NCI-H510A treated with DMSO at 0.1 percent for 48 hours (cell line): ENCODE results near the gene PSD2.

Experiments used
- DNase-seq: peaks from one replicate; lab custom pipeline; 2025; lab: John Stamatoyannopoulos, UW

Gene PSD2

GRCh38 chr5:139855946-139856540 is 60.4 kb downstream of the PSD2 start:
- no peak for DNase-seq

DNA sequence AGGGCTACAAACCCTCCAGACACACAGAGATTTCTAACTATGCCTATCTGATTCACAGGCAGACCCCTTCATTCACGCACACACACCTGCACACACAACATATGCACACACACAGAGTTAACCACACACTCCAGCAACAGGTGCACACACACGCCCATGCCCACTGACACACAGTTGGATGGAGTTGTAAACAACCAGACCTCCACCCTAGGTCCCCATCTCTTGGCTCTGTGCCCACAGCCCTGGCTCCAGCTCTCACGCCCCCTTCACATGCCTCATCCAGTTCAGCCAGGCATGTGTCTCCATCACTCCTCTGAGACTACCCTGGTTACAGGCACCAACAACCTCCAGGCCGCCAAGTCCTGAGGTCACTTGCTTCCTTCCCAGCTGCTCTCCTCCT is 61.1 kb downstream of the PSD2 start:
- DNase-seq, result peak; percentile 28

GRCh38 chr5:139859013-139859412 is 63.4 kb downstream of the PSD2 start:
- no peak for DNase-seq

DNA sequence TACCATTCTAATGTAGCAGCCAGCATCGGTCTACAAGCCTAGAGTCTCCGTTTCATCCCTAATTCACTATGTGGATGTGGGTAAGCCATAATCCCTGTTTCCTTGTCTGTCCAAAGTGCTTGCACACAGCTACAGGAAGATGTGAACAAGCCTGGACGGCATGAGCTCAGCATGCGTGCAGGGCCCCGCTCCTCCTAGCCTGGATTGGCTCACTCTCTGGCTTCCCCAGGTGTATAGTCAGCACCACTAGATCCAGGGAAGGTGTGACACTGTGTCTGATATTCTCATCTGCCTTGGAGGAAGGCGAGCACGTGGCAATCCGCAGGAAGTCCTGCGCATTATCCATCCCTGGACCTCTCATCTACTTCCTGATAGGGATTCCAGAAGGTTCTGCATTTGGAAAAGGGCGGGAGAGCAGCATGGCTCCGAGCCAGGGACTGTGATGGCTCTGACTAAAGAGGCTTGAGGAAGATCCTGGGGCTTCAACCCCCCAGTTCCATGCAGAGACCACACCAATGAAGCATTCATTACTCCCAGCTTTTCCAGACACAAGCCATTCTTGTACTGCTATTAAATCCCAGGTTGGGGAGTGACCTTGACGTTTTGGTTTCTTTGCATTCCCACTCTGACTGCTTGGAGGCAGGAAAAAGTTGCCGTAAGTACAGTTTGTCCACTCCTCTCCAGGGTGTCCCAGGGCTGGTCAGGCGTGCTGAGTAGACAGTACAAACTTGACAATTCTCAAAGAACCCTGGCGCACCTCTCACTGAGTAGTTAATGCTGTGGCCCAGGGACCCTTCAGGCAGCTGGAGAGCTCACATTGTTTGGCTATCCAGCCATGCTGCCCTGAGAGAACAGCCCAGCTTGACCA is 65.6 kb downstream of the PSD2 start:
- no peak for DNase-seq

DNA sequence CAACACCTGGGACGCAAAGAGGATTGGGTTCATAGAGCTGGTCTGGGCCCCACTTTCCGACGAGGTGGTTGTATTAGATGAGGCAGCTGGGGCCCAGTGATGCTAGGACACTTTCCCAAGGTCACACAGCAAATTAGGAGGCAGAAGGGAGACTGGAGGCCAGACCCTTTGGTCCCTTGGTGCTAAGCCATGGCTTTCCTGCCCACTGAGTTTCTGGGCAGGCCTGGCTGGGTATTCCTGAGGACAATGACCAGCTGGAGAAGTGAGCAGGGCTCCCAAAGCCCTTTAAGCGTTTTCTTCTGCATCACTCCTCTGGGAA is 66.2 kb downstream of the PSD2 start:
- no peak for DNase-seq

GRCh38 chr5:139862313-139862712 is 66.7 kb downstream of the PSD2 start:
- no peak for DNase-seq

- no peak for DNase-seq
These were observed 67.2 kb downstream of the PSD2 start for GRCh38 chr5:139862803-139863202.

GRCh38 chr5:139863361-139863760 is 67.8 kb downstream of the PSD2 start:
- no peak for DNase-seq

- DNase-seq, result peak; percentile 7
These were observed 68.4 kb downstream of the PSD2 start for GRCh38 chr5:139863855-139864558.

DNA sequence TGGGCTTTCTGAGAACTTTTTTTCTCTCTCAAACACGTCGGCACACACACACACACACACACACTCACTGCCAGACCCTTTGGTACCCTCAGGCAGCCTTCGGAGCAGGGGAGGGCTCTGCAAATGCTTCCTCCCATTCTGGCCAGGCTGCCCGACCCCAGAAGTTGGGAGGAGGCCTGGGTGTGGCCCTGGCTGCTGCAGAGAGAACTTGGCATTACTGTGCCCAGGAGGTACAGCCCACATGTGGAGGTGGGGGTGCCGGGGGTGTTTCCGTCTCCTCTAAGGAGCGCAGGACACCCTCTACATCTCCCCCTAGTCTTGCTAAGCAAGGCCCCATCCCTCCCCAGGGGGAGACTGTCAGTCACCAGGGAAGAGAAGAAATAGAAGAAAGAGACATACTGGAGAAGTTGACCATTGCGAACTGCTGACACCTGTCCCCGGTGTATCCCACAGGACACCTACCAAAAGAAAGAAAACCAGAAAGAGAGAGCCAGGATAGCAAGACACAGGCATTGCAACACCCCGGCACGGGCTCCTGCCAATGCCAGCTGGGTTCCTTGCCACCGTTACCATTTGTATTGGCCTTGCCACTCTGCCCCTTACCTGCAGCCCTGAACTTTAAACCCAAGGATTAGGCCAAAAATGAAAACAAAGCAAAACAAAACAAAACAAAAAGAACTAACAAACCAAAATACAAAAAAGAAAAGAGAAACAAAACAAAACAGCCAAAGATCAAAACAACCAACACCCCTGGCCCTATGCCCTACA is 69.3 kb downstream of the PSD2 start:
- DNase-seq, result no peak

- no peak for DNase-seq
These were observed 71.5 kb downstream of the PSD2 start for GRCh38 chr5:139867109-139867508.

DNA sequence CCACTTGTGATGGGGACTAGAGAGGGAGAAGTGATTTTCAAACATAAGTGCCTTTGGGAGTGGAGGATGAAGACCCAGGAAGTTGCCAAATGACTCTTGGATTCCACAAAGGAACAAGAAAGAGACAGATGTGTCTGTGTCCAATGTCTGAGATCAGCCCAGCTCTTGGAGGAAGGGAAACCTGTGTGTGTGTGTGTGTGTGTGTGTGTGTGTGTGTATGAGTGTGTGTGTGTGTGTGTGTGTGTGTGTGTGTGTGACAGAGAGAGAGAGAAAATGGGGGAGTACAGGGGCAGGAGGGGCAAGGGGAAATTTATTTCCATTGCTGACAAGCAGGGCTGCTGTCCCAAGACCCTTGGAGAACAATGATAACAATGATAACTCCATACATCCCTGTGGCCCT is 72.0 kb downstream of the PSD2 start:
- DNase-seq, result no peak

DNA sequence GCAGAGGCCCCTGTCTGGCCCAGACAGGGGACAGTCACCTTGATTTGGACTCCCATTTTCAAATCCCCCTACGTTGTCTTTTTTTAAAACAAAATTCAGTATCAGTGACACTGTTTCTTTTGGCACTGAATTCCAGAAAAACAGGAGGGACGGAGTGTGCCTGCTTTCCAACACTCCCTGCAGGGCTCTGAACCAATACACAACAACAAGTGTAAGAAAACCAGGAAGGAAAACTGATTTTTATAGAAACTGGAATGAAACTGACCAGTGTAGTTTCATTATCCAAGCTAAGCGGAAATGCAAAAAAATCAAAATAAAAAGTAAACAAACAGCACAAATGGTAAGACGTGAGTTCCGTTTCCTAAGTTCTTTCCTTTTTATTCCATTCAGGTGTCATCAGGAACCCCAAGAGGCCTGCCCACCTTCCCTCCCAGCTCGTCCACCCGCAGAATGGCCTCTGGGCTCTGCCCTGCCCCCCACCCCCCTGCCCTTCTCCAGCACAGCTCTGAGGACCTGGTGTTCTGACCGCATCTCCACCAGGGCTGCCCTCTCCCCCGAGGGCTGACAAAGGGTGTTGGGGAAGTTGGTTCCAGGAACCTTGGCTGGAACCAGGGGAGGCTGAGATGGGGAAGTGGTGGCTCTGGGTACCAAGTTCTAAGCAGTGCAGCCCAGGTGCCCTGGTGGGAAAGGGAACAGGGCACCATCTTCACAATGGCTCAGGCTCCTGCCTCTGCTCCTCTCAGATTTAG is 73.6 kb downstream of the PSD2 start:
- no peak for DNase-seq

DNA sequence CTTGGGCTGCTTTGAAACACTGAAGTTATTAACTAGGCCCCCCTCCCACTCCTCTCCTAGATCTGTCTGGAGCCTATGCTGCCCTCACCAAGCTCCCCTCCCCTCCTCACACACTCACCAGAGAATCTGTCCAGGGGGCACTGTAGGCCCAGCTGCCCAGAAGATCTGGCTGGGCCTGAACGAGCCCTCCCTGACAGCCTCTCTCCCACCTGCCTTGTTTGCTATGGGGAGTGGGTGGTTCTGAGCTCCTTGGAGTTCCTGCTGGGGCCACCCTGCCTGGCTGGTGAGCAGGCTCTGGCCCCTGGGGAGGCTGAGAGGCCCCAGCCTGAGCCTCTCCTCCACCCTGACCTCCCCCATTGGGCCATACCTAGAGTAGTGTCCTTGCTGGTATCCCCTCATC is 75.1 kb downstream of the PSD2 start:
- DNase-seq, result no peak

DNA sequence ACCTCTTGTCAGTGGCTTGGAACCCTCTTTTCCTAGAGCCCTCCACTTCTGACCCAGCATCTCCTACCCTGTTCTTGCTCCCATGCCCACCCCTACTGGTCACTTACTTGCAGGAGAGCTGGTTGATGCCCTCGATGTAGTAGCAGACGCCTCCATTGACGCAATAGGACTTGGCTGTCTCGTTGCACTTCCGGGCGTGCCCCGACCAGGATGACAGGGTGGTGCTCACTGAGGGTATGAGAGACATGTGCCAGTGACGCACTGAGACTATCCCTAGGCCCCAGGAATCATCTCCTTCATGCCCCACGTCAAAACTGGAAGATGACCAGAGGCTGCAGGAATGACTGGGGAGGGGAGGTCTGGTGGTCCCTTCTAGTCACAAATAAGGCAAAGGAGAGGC is 76.0 kb downstream of the PSD2 start:
- DNase-seq, result no peak

DNA sequence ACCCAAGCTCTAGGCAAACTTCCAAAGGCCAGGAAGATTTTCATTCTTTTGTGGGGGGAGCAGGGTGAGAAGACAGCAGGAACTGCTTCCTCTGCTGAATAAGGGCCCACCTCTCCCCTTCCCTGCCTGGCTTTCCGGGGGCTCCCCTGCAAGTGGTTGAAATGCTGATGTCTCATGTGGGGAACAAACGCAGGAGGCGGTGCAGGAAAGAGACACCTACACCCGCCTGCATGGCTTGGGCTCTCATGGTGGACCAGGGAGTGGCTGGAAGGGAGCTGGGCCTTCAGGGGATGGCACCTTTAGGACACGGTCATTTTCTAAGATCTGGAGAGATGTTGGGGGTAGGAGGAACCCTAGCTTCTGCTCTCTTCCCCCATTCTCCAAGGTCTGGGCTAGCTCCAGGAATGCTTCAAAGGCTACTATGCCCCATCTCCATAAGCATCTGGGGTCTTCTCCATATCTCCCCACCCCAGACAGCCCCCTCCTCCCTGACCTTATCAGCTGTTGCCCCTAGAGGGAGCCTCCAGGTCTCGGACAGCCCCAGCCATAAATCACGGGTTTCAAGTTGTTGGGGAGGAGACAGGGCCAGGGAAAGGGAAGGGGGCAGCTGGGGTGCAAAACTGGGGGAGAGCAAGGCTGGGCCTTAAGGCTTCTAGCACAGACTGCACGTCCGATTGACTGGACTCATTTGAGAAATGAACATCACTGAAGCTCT is 76.6 kb downstream of the PSD2 start:
- DNase-seq, result no peak

- no peak for DNase-seq
These were observed 77.5 kb downstream of the PSD2 start for GRCh38 chr5:139872851-139873794.

- DNase-seq, result no peak
These were observed 80.3 kb downstream of the PSD2 start for GRCh38 chr5:139875957-139876356.

DNA sequence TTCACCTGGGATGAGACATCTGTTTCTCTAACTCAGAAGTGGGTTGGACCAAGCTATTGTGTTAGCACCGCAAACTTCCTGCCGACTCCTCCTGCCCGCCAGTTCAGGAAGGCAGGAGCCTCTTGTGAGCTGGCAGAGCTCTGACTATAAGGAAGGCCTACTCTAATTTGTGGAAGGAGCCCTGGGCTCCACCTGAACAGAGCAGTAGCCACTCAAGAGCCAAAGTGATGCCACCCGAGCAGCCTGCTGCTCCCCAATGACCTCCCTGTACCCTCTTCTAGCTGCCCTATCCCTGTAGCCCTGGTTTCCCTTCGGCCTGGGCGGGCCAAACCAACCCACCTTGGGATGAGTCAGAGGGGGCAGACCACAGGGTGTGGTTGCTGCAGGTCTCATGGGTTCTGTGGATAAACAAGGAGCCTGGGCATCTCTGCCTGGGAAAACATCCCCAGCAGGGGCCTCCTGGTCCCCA is 81.6 kb downstream of the PSD2 start:
- DNase-seq, result peak; percentile 5

- DNase-seq, result no peak
These were observed 82.5 kb downstream of the PSD2 start for GRCh38 chr5:139878093-139878492.
